GM12874 (cell line): ENCODE results near the gene LDLR.

Source experiments
- TF ChIP-seq, protein P1 (sequence below): IDR thresholded peaks from 2 replicates; pipeline ENCODE4 v1.5.1; 2011; ENCODE audit warnings: low read depth, mild to moderate bottlenecking, control low read depth, low read length, moderate library complexity; ENCODE audit not compliant: insufficient read depth

The LDLR gene

DNA sequence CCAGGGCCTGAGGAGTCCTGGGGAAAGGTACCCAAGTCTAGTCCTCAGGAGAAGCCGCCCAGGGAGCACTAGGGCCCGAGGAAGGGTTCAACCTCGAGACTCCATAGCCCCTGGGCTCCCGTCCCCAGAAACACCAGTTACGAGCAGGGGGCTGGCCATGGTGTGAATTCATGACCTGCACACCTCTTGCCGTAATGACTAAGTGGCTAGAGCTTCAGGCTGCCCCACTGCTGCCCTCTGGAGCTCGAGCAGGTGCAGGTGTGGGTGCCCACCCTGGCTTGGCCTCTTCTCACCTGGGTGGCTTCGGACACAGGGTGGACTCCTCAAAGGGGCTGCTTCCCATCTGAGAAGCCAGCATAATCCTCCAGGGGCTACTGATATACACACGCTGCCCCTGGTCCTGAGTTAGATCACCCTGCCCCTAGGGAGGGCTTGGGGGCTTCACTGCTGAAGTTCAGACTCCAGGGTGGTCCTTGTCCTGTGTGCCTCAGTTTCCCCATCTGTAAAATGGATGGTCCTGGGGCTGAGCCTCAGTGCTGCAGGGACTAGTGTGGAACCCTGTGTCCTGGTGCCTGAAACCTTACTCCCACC lies 52.8 kb downstream of the LDLR start:
- TF ChIP-seq, protein P1, sequence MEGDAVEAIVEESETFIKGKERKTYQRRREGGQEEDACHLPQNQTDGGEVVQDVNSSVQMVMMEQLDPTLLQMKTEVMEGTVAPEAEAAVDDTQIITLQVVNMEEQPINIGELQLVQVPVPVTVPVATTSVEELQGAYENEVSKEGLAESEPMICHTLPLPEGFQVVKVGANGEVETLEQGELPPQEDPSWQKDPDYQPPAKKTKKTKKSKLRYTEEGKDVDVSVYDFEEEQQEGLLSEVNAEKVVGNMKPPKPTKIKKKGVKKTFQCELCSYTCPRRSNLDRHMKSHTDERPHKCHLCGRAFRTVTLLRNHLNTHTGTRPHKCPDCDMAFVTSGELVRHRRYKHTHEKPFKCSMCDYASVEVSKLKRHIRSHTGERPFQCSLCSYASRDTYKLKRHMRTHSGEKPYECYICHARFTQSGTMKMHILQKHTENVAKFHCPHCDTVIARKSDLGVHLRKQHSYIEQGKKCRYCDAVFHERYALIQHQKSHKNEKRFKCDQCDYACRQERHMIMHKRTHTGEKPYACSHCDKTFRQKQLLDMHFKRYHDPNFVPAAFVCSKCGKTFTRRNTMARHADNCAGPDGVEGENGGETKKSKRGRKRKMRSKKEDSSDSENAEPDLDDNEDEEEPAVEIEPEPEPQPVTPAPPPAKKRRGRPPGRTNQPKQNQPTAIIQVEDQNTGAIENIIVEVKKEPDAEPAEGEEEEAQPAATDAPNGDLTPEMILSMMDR = no peak

DNA sequence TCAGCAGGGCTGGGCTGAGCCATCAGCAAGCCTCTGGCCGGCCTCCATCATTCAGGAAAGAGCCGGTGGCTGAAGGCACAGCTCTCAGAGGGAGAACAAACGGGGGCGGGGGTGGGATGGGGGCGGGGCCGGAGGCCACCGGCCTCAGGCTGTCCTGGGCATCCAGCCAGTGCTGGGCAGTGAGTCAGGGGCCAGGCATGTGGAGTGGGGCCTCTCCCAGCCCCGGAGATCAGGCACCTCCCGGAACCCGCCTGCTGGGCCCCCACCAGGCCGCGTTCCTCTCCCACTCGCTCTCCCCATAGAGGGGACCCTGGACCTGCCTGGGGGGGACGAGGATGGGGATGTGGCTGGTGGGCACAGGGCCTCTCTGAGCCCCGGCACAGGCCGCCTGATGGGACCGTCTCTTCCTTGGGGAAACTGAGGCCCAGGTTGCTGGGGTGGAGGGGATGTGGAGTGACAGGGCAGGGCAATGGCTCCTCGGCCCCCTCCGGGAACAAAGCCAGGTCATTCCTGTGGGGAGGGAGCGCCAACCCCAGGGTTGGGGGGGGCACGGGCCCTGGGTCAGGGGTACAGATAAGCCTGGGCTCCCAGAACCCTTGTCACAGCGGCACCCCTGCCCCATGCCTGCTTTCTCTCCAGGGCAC lies 53.4 kb downstream of the LDLR start:
- TF ChIP-seq, protein P1 = no peak

DNA sequence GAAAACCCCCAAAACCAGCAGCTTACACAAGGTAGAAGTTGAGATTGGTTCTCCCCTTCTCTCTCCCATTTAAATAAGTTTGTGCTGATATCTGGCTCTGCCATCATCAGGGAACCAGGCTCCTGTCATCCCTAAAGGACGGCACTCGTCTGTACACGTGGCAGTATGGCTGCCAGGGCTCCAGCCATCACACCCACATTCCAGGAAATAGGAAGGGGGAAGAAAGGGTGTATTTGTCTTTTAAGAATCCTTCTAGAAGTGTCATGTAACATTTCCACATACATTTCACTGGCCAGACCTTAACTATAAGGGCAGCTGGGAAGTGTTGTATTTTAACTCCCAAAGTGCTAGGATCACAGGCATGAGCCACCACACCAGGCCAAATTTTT lies 56.3 kb downstream of the LDLR start:
- TF ChIP-seq, protein P1 = no peak

DNA sequence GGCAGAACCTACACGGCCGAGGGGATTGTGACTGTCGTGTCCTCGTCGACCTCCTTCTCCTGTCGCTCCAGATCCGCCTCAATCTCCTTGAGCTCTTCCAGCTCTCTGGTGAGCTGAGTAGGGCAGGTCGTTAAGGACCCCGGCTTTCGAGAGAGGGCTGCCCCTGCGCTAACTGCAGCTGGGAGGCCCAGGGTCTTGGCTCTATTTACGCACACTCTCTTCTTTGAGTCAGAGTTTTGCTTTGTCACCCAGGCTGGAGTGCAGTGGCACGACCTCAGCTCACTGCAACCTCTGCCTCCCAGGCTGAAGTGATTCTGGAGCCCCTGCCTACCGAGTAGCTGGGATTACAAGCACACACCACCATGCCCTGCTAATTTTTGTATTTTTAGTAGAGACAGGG lies 58.7 kb downstream of the LDLR start:
- TF ChIP-seq, protein P1 = no peak

DNA sequence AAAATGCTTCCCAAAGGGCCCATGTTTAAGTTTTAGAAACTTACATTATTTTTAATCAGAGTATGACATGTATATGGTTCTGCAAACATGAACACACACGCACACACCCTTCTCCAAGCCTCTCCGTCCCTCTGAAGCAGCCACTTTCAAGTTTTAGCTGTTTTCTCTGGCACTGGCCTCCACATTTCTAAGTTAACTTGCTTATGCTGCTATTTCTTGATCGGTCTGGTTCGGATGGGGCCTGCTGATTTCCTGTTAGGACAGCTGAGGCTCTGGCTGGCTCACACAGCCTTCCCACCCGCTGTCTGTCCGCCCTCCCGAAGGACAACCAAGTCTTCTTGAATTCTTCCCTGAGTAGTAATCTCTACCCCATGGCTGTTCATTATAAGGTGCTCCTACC lies 61.9 kb downstream of the LDLR start:
- TF ChIP-seq, protein P1 = no peak

DNA sequence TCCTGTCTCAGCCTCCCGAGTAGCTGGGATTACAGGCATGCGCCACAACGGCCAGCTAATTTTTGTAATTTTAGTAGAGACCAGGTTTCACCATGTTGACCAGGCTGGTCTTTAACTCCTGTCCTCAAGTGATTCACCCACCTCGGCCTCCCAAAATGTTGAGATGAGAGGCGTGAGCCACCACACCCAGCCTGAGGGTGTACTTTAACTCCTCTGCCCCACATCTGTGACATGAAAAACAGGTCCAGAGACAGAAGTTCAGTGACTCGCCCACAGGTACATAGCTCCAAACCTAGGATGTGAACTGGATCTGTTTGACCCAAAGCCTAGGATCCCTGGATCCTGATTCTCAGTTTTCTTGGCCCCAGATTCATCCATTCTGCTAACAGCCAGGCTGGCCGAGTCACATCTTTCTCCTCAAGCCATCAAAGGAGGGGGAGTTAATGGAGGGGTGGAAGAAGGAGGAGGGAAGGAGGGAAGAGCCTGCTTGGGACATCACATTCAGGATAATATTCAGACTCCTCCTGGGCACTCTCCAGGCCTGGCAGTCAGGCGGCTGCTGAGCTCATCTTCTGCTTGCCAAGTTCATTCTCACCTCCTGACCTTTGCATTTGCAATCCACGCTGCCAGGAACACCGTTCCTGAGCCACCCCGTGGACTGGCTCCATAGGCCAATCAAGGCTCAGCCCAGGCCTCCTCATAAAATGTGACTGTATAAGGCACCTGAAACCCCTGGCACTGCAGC lies 63.2 kb downstream of the LDLR start:
- TF ChIP-seq, protein P1 = no peak

DNA sequence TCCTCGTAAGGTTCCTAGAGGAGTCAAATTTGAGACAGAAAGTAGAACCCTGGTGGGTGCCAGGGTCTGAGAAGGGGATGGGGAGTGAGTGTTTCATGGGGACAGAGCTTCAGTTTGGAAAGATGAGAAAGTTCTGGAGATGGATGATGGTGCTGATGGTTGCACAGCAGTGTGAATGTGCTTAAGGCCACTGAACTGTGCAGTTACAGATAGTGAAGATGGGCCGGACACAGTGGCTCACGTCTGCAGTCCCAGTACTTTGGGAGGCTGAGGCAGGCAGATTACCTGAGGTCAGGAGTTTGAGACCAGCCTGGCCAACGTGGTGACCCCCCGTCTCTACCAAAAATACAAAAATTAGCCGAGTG lies 65.4 kb downstream of the LDLR start:
- TF ChIP-seq, protein P1 = no peak
